Measurements from ENCODE around the gene DIP2C.
"Not testable (repeated sequence)": the region's sequence is repeated elsewhere in the genome, so short reads cannot be mapped to it uniquely, and the experiment has no call there.

Gene DIP2C

GRCh38 chr10:364267-364775 is 325.1 kb downstream of the DIP2C start:
- no peak for DNase-seq

DNA sequence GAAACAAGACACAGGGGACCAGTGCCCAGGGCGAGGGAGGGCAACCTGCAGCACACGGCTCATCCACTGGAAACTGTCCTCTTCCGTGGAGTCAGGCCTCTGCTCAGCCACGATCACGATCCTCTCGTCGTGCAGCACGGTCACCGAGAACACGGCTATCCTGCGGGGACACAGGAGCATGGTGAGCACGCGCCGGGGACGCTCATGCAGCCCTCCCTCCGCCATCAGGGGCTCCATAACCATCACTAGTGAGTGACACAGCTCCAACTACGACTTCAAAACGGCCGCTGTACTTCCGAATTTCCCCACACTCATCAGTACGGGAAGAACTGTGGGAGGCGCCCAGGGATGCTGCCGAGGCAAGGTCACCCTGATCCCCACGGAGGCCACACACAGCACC is 326.3 kb downstream of the DIP2C start:
- DNase-seq: no peak

GRCh38 chr10:361203-362081 is 328.0 kb downstream of the DIP2C start:
- DNase-seq: no peak

DNA sequence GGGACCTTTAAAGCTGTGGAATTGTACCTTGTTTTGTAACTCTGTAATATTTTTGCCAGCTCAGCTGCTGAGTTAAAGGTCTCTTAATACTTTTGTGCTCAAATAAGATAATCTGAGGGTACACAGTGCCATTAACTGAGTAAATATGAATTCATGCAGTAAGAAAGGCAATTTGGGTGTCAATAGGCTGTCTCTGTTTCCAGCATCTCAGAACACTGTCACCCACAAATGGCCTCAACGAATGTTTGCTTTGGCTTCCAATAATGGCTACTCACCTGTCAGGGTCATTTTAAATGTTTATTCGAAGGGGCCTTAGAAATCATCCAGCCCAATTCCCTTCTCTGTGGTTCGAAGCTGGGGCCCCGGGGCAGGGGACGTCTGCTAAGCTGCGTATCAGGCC is 328.8 kb downstream of the DIP2C start:
- no peak for DNase-seq

- no peak for DNase-seq
Measured at GRCh38 chr10:359762-360161, 329.7 kb downstream of the DIP2C start.

- DNase-seq: no peak
Measured at GRCh38 chr10:359093-359492, 330.4 kb downstream of the DIP2C start.

DNA sequence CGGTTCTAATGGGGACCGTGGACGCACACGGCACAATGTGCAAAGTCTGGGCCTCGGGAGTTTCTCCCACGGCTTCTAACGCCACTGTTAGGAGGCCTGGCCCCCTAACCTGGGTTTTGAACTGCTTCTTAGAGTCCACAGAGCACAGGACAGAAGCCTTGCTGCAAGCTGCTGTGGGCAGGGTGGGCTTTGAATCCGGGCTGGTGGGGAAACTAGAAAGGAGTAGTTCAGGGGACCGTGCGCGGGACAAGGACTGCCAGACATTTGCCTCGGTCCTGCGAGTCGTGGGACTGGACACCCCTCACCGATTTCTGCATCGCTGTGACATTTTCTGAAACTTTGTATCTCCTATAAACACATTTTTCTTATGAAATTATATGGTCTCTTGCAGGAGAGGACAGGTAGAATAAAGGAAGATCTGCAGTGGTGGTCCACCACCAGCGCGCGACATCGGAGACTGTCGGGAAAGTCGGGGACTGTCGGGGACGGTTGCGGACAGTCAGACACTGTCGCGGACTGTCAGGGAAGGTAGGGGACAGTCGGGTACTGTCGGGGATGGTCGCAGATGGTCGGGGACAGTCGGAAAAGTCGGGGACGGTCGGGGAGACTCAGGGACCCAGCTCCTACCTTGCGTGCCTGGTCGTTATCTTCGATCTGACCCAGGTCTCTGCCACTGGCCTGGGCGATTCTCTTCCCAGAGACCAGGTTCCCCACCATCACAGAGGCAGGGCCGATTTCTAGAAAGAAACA is 332.1 kb downstream of the DIP2C start:
- DNase-seq: no peak

GRCh38 chr10:356452-356851 is 333.0 kb downstream of the DIP2C start:
- DNase-seq: no peak

- no peak for DNase-seq
Measured at GRCh38 chr10:354901-355617, 334.4 kb downstream of the DIP2C start.

GRCh38 chr10:352476-353235 is 336.8 kb downstream of the DIP2C start:
- DNase-seq: no peak

DNA sequence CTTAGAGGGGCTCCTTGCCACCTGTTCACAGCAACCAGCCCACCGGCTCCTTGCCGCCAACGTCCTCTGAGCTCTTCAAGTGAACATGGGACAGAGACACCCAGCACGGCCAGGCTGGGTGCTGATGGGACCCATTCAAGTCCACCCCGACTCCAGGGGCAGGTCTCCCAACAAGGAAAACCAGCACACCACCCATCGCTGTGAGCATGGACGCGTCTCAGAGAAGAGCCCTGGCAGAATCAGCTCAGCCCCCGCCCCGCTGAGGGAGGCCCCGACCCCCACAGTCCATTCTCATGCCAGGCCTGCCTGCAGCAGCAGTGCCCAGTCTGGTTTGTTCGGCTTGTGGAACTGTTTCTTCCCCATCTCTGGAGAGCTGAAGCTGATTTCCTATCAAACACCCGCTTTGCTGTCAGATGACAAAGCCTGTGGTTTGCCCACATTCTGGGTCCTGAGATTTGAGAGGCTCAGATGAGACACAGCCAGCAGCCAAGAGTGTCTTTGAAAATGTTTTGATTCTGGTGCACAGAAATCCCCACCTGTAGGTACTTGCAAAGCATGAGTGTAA is 337.6 kb downstream of the DIP2C start:
- no peak for DNase-seq

DNA sequence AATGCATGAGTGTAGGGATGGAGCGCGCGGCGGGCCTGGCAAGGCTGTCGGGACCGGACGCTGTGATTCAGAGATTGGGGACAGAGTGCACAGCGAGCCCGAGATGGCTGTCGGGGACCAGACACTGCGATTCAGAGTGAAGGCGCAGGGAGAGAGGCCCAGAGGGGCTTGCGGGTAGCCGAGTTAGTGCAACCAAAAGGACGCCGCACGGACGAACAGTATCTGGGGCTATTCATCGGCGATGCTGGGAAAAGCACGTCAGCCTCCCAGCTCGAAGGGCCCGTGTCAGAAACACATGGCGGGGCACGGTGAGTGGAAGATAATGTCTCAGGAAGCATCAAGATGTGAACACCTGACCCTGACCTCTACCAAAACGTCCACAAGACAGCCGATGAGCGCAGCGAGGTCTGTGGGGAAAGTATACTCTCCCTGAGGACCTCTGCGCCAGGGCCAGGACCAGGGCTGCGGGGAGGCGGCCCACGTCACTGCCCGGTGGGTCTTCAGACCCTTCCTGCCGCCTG is 338.4 kb downstream of the DIP2C start:
- DNase-seq: no peak

- DNase-seq: no peak
Measured at GRCh38 chr10:349081-349480, 340.4 kb downstream of the DIP2C start.

- no peak for DNase-seq
Measured at GRCh38 chr10:348456-348855, 341.0 kb downstream of the DIP2C start.

- DNase-seq: not testable (repeated sequence)
Measured at GRCh38 chr10:347774-348173, 341.7 kb downstream of the DIP2C start.

- DNase-seq: not testable (repeated sequence)
Measured at GRCh38 chr10:347190-347589, 342.3 kb downstream of the DIP2C start.

DNA sequence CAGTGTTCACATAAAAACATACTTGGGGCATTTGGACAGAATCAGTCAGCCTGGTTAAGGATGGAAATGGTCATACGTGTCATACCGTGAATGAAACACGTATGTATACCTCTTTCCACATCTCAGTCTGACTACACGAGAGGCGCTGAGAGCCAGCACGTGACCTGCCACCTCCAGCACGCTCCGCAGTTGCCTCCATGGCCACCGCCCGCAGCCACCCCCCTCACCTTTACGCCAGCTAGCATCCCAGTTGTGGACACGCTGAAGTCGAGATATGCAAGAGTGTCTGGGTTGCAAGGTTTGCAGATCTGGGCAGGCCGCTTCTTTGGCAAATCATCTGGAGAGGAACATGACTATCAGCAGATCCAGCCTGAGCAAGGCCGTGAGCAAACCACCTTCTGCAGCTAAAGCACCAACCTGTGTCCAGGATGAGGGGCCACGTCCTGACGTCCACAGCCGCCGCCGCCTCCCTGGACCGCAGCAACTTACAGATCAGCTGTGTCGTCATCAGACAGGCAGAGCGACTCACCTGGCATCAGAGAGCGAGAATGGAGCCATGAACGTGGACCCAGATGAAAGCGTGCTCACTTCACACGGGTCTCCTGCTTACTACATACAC is 344.8 kb downstream of the DIP2C start:
- DNase-seq: no peak

DNA sequence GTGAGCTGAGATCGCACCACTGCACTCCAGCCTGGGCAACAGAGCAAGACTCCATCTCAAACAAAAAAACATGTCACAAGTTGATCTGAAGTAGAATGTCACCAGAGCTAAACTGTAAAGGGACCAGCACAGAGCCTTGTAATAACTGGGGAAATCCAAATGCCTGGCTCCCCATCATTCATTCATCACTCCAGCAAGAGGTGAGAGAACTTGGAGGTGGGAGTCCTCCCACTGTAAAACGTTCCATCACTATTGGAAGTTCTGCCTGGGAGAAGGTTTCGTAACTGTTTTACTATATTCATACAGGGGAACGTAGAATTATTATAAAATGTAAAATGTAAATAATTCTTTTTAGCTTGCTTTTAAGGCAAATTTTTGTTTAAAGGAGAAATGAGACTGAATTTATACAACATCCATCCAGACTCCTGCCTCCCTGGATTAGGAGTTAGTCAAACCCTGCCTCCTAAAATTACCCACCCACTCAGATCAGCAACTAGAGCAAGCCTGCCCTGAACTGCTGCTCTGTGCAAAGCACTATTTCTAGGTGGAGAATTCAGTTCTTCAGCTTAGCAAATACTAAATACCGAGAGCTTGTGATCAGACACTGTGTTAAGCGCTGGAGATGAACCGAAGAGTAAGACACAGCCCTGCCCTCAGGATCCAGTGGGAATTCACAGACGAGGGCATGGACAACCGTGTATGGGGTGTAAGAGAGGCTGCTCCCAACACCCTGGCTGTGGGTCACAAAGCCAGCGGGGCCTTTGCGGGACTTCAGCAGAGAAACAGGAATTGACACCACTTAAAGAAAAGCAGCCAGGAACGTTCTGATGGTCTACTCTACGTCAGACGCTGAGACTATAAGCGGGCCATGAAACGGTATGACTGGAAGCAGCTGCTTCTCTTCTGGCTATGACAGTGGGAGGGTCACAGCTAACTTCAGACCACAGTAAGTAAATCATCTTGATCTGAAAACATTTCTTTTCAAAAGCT is 345.9 kb downstream of the DIP2C start:
- DNase-seq: no peak

- DNase-seq: no peak
Measured at GRCh38 chr10:341081-341740, 348.3 kb downstream of the DIP2C start.

- no peak for DNase-seq
Measured at GRCh38 chr10:340646-341045, 348.8 kb downstream of the DIP2C start.

Measured in activated T-cell treated with anti-CD3 and anti-CD28 coated beads, Interleukin-2, amount 50 U/mL, for 1 hour (primary cell).